HCT116 (cell line): Measurements from ENCODE around the gene ANKZF1.

Experiments
- EZH2 ChIP-seq: fragments of 200-600 bp; sonication (generic); IDR thresholded peaks from 2 replicates; pipeline ENCODE4 v1.6.1; 2017; ENCODE audit warnings: antibody characterized with exemption, mixed run types
- POLR2A ChIP-seq: IDR thresholded peaks from 2 replicates; pipeline ENCODE4 v1.7.0; 2011; ENCODE audit warnings: borderline replicate concordance; ENCODE audit not compliant: insufficient read depth, insufficient read length; ENCODE audit errors: extremely low read depth
- POLR2AphosphoS5 ChIP-seq: IDR thresholded peaks from 2 replicates; pipeline ENCODE4 v1.6.1; 2011; ENCODE audit warnings: mild to moderate bottlenecking, low read depth, low read length, moderate library complexity
- SIN3A ChIP-seq: IDR thresholded peaks from 2 replicates; pipeline ENCODE4 v1.6.1; 2012; ENCODE audit warnings: low read depth
- TF ChIP-seq, protein P1 (sequence below), 3 experiments: fragments of 200-600 bp in 1 of 3; sonication (generic) in 1 of 3; IDR thresholded peaks in 2 of 3; conservative IDR thresholded peaks in 1 of 3; 2 replicates each; pipeline ENCODE4 v1.5.1; 2012 to 2017; ENCODE audit warnings: low read depth in 2 of 3, low read length in 2 of 3, antibody characterized with exemption in 1 of 3, borderline replicate concordance in 1 of 3, control low read depth in 1 of 3, mild to moderate bottlenecking in 1 of 3, mixed read lengths in 1 of 3, mixed run types in 1 of 3, moderate library complexity in 1 of 3; ENCODE audit not compliant: insufficient read depth in 1 of 3

DNA sequence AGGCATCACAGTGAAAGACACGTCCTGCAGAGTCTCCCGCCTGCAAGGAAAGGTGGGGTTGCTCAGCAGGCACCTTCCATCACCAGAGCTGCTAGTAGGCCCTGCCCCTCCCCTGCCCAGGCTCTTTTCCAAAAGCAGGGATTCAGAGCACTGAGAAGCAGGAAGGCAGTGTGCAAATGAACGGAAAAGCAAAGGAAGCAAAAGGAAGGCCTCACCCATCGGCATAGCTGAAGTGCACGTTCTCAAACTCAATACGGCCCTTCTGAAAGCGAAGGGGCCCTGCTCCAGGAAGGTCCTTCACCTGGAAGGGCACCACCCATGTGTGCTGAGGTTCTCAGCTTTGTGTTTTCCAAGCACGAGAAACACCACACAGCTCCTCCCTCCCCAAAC, 16.6 kb upstream of the ANKZF1 start:
- no peak for TF ChIP-seq POLR2A
- TF ChIP-seq POLR2AphosphoS5: no peak
- TF ChIP-seq, protein P1, sequence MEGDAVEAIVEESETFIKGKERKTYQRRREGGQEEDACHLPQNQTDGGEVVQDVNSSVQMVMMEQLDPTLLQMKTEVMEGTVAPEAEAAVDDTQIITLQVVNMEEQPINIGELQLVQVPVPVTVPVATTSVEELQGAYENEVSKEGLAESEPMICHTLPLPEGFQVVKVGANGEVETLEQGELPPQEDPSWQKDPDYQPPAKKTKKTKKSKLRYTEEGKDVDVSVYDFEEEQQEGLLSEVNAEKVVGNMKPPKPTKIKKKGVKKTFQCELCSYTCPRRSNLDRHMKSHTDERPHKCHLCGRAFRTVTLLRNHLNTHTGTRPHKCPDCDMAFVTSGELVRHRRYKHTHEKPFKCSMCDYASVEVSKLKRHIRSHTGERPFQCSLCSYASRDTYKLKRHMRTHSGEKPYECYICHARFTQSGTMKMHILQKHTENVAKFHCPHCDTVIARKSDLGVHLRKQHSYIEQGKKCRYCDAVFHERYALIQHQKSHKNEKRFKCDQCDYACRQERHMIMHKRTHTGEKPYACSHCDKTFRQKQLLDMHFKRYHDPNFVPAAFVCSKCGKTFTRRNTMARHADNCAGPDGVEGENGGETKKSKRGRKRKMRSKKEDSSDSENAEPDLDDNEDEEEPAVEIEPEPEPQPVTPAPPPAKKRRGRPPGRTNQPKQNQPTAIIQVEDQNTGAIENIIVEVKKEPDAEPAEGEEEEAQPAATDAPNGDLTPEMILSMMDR (IDR thresholded peaks at IDR 0.05 in 2 of 3, conservative IDR thresholded peaks at IDR 0.05 in 1 of 3; ENCODE audit: borderline replicate concordance in 1 of 3, insufficient read depth in 1 of 3, low read depth in 2 of 3, low read length in 2 of 3): no peak
- no peak for TF ChIP-seq SIN3A
- TF ChIP-seq EZH2: no peak
